Measurements from ENCODE around the gene OXNAD1.

DNA sequence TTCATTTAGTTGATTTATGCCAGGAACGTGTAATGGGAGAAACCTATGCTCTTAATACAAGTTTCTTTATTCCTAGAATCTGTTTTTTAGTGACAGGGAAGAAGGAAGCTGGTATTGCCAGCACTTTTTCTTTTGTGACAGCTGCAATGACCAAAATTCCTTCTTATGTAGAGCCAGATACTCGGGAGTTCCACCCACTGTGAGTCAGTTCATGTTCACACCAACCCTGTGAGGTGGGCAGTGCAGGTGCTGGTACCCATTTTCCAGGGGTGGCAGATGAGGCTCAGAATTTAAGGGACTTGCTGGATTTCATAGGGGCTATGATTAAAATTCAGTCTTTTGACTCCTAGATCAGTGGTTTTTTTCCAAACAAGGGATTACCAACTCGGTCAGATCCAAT lies 34.7 kb downstream of the OXNAD1 start:
- TF ChIP-seq CTCF (IDR thresholded peaks at IDR 0.05) (no peak), POLR2A (IDR thresholded peaks at IDR 0.05) (no peak)

All from esophagus squamous epithelium (tissue), 4 donors.